Mesodermal cell (in vitro differentiated cells): ENCODE results near the gene MTHFD1L.

Source experiments
- H3K27ac ChIP-seq: 2 replicates; pipeline ENCODE4 v1.7.0; 2013; ENCODE audit warnings: mild to moderate bottlenecking, low read depth, low read length, moderate library complexity; ENCODE audit not compliant: severe bottlenecking
- H3K36me3 ChIP-seq: 2 replicates; pipeline ENCODE4 v1.7.1; 2013; ENCODE audit warnings: mild to moderate bottlenecking, low read length, moderate library complexity; ENCODE audit not compliant: control insufficient read depth, insufficient read depth
- H3K4me1 ChIP-seq: one replicate; pipeline ENCODE4 v1.7.1; 2013; ENCODE audit warnings: mild to moderate bottlenecking, low read length; ENCODE audit not compliant: insufficient read depth, control insufficient read depth, poor library complexity, severe bottlenecking
- H3K4me3 ChIP-seq: 2 replicates; pipeline ENCODE4 v1.7.0; 2013; ENCODE audit warnings: low read length, control low read depth, mild to moderate bottlenecking; ENCODE audit not compliant: insufficient read depth, poor library complexity, severe bottlenecking; ENCODE audit errors: extremely low read depth
- H3K9me3 ChIP-seq: 2 replicates; pipeline ENCODE4 v1.7.1; 2013; ENCODE audit warnings: mild to moderate bottlenecking, low read length, moderate library complexity; ENCODE audit not compliant: control insufficient read depth
- WGBS, 2 experiments: methylation state at CpG; one replicate each; pipeline ENCODE4 v1.1.5; 2013; ENCODE audit warnings: missing lambda C conversion rate in 2 of 2; ENCODE audit not compliant: insufficient coverage in 2 of 2; 5-methylcytosine and 5-hydroxymethylcytosine counted together

MTHFD1L gene

DNA sequence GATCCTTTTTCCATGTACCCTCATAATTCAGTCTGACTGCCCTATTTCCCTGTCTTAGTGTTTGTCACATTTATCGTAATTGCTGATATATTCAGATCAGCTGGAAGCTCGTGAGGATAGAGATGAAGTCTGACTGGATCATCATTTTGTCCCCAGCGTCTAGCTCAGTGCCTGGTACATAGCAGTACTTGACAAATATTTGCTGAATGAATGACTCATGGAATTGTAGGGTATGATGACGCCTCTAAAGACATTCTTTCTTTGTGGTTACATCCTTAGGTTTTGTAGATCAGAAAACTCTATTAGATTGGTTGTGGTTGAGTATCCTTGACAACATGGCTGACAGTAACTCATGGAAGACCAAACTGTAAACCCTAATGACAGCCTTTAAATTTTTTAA lies 68.9 kb downstream of the MTHFD1L start:
- Histone ChIP-seq H3K4me3 (no peak overlapping the region), H3K27ac (no peak overlapping the region), H3K36me3 (peaks cover 85% of the 10 kb centered on the region), H3K9me3 (no peaks in the 10 kb centered on the region), H3K4me1 (no peaks in the 10 kb centered on the region)
- WGBS, 2 experiments: 89 to 96% methylated on average over 3 to 4 of the region's 4 CpGs

DNA sequence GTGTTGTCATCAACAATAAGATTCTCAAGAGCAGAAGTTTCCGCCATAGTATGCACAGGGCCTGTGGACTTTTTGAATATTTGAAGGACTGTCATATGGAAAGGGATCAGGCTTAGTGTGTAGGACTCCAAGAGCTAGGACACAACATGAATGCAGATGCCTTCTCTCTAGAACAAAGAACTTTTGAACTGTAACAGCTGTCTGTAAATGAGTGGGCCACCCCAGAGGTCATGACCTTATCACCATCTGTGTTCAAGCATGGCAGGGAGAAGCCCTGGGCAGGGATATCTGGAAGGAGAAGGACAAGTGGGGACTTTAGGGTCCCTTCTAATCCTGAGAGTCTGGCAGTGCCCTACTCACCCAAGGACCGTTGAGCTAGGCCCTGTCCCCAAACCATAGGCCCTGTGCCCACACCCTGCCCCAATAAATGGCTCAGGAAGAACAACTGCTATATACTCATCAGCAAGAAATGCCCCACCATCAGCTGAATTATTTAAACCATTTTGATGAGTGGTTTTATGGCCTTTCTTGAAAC lies 70.6 kb downstream of the MTHFD1L start:
- Histone ChIP-seq H3K36me3 (peaks cover 94% of the 10 kb centered on the region), H3K4me3 (no peak overlapping the region), H3K9me3 (no peaks in the 10 kb centered on the region), H3K27ac (no peak overlapping the region), H3K4me1 (no peaks in the 10 kb centered on the region)
- WGBS, 2 experiments: 100% methylated on average over 1 of the region's 2 CpGs

DNA sequence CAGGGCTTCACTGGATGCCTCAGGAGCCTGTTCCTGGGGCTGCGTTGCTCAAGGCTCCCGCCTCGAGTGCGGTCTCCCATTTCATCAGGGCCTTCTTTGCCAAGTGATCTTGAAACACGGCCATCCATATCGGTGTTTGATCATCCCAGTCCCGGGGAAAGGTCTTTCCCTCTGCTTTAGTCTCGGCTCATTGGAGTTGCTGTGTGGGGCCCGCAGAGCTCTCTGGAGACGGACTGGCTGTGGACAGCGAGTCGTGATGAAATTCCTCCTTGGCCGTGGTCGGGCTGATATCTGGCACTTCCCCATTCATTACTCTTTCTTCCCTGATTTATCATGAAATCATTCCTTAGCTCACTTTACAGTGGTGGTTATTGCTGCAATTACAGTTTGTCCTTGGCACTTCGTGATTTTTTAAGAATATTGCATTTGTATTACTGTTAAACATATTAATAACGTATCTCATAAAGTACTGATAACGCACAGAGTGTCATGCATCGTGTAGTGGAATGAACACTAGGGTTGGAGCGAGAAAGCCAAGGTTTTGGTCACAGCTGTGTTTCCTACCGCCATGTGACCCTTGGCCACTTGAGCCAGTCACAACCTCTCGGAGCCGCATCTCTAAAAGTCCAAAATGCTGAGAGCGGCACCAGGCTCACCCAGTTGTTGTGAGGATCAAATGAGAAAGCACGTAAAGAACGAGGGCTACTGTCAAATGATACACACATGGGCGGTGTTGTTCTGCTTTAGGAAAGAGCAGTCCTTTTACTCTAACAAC lies 71.8 kb downstream of the MTHFD1L start:
- 95 to 96% methylated on average over 24 of the region's 26 CpGs for WGBS, 2 experiments
- no peaks in the 10 kb centered on the region for H3K9me3 ChIP-seq
- peaks cover 83% of the 10 kb centered on the region for H3K36me3 ChIP-seq
- H3K4me1 ChIP-seq: no peaks in the 10 kb centered on the region
- no peak overlapping the region for H3K4me3 ChIP-seq
- no peak overlapping the region for H3K27ac ChIP-seq

DNA sequence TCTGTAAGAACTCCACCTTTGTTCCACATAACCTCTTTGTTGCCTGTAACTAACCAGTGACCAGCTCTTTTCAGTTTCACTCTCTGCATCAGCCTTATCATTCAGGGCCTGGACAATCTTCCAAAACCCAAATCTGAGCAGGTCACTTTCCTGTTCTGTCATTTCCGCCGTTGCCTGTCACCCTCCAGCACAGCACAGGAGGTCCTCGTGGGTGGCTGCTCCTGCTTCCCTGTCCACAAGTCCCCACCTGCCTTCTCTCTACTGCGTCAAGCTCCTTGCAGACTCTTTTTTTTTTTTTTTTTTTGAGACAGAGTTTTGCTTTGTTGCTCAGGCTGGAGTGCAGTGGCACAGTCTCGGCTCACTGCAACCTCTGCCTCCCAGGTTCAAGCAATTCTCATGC lies 73.9 kb downstream of the MTHFD1L start:
- peaks cover 74% of the 10 kb centered on the region for H3K36me3 ChIP-seq
- no peak overlapping the region for H3K4me3 ChIP-seq
- H3K9me3 ChIP-seq: no peaks in the 10 kb centered on the region
- H3K4me1 ChIP-seq: no peaks in the 10 kb centered on the region
- 79 to 98% methylated on average over 3 to 5 of the region's 5 CpGs for WGBS, 2 experiments
- no peak overlapping the region for H3K27ac ChIP-seq

DNA sequence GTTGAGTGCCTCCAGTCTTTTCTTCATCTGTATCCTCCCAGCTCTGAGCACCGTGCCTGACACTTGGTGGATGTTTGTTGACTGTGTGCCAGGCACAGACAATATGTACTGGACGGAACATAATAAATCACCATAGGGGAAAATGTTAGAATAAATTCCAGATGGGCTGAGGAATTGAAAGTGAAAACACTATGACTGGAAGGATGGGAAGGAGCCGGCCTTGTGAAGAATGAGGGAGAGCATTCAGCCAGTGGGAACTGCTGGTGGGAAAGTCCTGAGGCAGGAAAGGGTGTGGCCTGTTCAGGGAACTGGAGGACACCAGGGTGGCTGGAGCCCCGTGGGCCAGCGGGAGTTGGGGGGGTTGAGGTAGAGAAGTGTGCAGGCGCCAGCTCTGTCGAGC lies 75.4 kb downstream of the MTHFD1L start:
- Histone ChIP-seq H3K36me3 (peaks cover 77% of the 10 kb centered on the region), H3K4me3 (no peak overlapping the region), H3K27ac (no peak overlapping the region), H3K9me3 (no peaks in the 10 kb centered on the region), H3K4me1 (no peaks in the 10 kb centered on the region)
- 98% methylated on average over 5 to 6 of the region's 7 CpGs for WGBS, 2 experiments

DNA sequence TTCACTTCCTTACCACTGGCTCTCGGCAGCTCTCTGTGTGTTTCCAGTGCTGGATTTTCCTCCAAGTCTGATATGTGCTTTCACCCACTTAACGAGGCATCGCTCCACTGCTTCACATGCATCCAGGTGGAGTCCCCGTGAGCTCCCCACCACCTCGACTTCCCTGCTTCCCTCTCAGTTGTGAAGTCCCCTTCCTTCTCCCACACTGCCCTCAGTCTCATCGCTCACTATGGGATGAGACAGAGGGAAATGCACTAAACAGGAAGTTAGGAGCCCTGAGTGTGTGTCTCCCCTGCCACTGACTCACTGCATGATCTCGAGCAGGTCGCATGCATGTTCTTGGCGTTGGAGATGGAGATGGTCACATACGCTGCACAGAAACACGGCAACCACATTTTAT lies 84.0 kb downstream of the MTHFD1L start:
- WGBS, 2 experiments: 94 to 96% methylated on average over 9 to 10 of the region's 11 CpGs
- no peaks in the 10 kb centered on the region for H3K9me3 ChIP-seq
- no peak overlapping the region for H3K4me3 ChIP-seq
- no peaks in the 10 kb centered on the region for H3K4me1 ChIP-seq
- peak overlapping the region; percentile 19 for H3K27ac ChIP-seq
- peaks cover 83% of the 10 kb centered on the region for H3K36me3 ChIP-seq

DNA sequence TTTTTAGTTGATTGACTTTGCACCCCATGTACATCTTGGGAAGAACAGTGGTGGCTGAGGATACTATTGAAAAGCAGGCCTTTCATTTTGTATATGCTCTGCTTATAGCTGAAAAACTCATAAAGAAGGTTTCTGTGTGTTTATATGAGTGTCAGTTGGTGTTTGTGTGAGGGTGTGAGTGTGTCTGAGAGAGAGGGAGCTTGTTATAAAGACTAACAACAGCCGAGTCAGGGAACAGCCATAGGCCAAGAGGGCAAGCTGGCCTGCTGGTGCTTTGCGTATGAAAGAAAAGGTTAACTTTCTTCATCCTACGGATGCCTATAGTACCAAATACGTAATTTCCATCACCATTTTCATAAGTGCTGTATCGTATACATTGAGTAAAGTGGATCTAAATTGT lies 88.3 kb downstream of the MTHFD1L start:
- no peak overlapping the region for H3K4me3 ChIP-seq
- no peaks in the 10 kb centered on the region for H3K9me3 ChIP-seq
- 89% methylated on average over 1 of the region's 5 CpGs; no CpG with 5 or more reads in 1 of the 2 experiments for WGBS, 2 experiments
- no peaks in the 10 kb centered on the region for H3K4me1 ChIP-seq
- H3K36me3 ChIP-seq: peaks cover 68% of the 10 kb centered on the region
- H3K27ac ChIP-seq: no peak overlapping the region

DNA sequence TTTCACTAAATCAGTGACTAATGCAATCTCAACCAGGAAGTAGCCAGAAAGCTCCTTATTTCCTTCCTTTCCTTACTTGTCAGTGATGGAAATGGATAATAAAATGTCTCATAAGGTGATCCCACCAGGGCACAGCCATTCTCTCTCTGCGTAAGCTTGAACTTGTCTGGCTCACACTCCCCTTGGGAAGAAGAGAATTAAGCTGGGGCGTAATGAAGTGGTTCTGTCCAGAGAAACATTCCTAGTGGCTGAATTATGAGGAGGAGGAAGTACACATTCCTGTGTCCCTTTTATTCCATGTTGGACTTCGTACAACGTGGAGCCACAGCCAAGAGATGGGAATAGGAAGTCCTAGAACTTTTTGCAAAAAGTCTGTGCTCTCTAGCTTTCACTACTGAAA lies 93.7 kb downstream of the MTHFD1L start:
- Histone ChIP-seq H3K36me3 (peaks cover 72% of the 10 kb centered on the region), H3K27ac (no peak overlapping the region), H3K4me3 (no peak overlapping the region), H3K9me3 (no peaks in the 10 kb centered on the region), H3K4me1 (no peaks in the 10 kb centered on the region)
- 92% methylated on average over 3 to 4 of the region's 4 CpGs for WGBS, 2 experiments

DNA sequence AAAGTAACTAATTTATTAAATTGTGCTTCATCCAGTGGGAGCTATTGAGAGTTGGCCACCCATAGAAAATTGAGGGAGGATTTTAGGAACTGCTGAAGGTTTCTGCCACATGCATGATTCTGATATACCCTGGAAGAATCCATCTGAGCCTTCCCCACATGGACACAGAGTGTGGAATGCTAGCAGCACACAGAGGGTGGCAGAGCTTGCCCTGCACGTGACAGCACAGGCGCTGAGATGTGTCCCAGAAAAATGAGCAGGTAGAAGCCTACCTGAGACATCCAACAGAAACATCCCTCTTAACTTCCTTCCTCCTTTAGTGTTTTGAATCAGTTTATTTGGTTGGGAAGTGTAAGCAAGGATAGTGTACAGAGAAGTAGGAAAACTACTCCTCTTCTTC lies 96.9 kb downstream of the MTHFD1L start:
- Histone ChIP-seq H3K4me3 (no peak overlapping the region), H3K4me1 (peaks cover 5% of the 10 kb centered on the region), H3K27ac (no peak overlapping the region), H3K9me3 (no peaks in the 10 kb centered on the region), H3K36me3 (peaks cover 57% of the 10 kb centered on the region)
- WGBS, 2 experiments: 94% methylated on average over 2 of the region's 2 CpGs; no CpG with 5 or more reads in 1 of the 2 experiments

DNA sequence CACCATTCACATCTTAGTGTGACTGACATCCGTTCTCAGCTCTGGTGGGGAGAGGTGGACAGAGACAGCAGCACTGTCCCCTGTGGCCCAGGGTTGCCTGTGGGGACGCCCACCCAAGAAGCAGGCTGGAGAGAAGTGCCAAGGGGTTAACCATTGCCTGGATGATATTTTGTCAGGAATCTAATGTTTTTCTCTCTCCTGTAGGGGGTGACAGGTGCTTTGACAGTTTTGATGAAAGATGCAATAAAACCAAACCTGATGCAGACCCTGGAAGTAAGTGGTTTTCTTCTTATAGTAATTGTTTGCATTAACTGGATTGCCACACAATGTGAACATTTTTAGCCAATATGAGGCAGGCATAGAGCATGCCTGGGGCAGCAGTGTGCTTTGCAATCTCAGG lies 99.3 kb downstream of the MTHFD1L start:
- Histone ChIP-seq H3K4me3 (no peak overlapping the region), H3K27ac (no peak overlapping the region), H3K4me1 (peaks cover 13% of the 10 kb centered on the region), H3K36me3 (peaks cover 56% of the 10 kb centered on the region), H3K9me3 (no peaks in the 10 kb centered on the region)
- 100% methylated on average over 2 of the region's 2 CpGs; no CpG with 5 or more reads in 1 of the 2 experiments for WGBS, 2 experiments

DNA sequence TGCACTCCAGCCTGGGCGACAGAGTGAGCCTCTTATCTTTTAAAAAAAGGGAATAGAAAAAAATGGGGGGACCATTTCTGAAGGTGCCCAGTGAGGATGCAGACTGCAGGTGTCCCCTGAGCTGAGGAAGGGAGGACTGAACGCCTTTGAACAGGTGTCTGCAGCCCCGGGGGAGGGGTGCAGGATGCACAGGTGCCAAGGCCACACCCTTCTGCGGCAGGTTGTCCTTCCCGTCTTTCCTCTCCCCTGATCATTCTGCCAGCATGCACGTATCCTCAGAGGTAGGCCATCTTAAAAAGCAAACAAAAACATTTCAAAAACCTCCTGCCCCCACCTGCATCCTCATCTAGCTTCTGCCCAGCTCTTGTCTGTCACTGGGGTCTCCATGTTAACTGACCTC lies 101.3 kb downstream of the MTHFD1L start:
- Histone ChIP-seq H3K4me1 (peaks cover 13% of the 10 kb centered on the region), H3K4me3 (no peak overlapping the region), H3K27ac (no peak overlapping the region), H3K36me3 (peaks cover 45% of the 10 kb centered on the region), H3K9me3 (no peaks in the 10 kb centered on the region)
- 94 to 96% methylated on average over 4 to 6 of the region's 6 CpGs for WGBS, 2 experiments
